AG04449 (cell line): Measurements from ENCODE around the gene SYNGR2.

Source experiments
- CTCF ChIA-PET: fragments of 350-600 bp; formaldehyde crosslinking; extraction: SDS; loops from one replicate; lab custom pipeline; 2021; ENCODE audit warnings: antibody characterized with exemption; lab: Yijun Ruan, JAX
- POLR2A ChIA-PET: fragments of 400-600, 350-600 bp; formaldehyde crosslinking; extraction: SDS; loops from one replicate; lab custom pipeline; 2020; ENCODE audit warnings: antibody characterized with exemption, inconsistent platforms; lab: Yijun Ruan, JAX
- DNase-seq: peaks from one replicate; pipeline ENCODE4 v3.0.0-alpha.2; 2010; ENCODE audit warnings: low read depth, low spot score
- H3K4me3 ChIP-seq: 2 replicates; pipeline ENCODE4 v1.5.1; 2011; ENCODE audit warnings: low read depth, mild to moderate bottlenecking, control low read depth, low read length
- CTCF ChIP-seq: IDR thresholded peaks from one replicate; pipeline ENCODE4 v1.5.1; 2011; ENCODE audit warnings: mild to moderate bottlenecking, moderate library complexity, low read length, control low read depth, inconsistent platforms; ENCODE audit not compliant: insufficient read depth; ENCODE audit errors: missing control alignments

SYNGR2 gene, protein sequence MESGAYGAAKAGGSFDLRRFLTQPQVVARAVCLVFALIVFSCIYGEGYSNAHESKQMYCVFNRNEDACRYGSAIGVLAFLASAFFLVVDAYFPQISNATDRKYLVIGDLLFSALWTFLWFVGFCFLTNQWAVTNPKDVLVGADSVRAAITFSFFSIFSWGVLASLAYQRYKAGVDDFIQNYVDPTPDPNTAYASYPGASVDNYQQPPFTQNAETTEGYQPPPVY

GRCh38 chr17:78168242-78168902 lies at the start of gene SYNGR2:
Gene SYNGR2 (plus strand): TSS chr17:78168581. CDS start chr17:78168617, 36 bp downstream.
- TF ChIP-seq CTCF: no peak
- H3K4me3 ChIP-seq: peak within 1 kb of the TSS; percentile 55
- no peak for DNase-seq
- CTCF ChIA-PET: interaction anchor here (2.0 to 10.8 kb wide), 2 partner anchors 10 to 17 kb away, joined by 13 to 119 read pairs; partner anchors contain the start of genes AFMID and TK1
- POLR2A ChIA-PET: no interaction called here

DNA sequence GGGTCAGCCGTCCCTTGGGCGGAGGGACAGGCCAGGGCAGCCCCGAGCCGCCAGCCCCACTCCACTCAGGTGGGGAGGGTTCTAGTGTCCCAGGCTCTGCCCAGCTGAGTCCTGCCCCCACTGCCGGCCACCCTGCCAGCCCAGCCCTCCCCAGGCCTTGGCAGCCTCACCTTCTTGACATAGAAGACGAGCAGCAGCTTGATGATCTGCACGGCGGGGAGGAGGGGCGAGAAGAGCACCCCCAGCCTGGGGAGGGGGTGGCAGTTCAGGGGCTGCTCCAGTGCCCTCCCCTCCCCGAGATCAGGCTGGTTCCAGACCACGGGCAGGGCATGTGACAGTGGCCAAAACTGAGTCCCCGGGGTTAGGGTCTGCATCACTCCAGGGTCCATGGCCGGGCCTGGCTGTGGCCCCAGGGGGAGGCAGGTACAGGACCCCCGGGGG lies 49.6 kb upstream of the SYNGR2 start:
- ChIA-PET CTCF (interaction anchor here (0.7 to 1.2 kb wide), 3 partner anchors 8 to 58 kb away, joined by 3 to 4 read pairs (median 3); no protein-coding TSS in a partner anchor), POLR2A (no interaction called here)
- no peak for DNase-seq
- no peak overlapping the region for H3K4me3 ChIP-seq
- TF ChIP-seq CTCF: no peak

GRCh38 chr17:78120537-78120936 lies 47.8 kb upstream of the SYNGR2 start:
- no peak overlapping the region for H3K4me3 ChIP-seq
- no peak for TF ChIP-seq CTCF
- POLR2A ChIA-PET: no interaction called here
- CTCF ChIA-PET: interaction anchor here (1.1 to 7.5 kb wide), 2 partner anchors 8 to 14 kb away, joined by 3 to 43 read pairs; no protein-coding TSS in a partner anchor
- DNase-seq: no peak

DNA sequence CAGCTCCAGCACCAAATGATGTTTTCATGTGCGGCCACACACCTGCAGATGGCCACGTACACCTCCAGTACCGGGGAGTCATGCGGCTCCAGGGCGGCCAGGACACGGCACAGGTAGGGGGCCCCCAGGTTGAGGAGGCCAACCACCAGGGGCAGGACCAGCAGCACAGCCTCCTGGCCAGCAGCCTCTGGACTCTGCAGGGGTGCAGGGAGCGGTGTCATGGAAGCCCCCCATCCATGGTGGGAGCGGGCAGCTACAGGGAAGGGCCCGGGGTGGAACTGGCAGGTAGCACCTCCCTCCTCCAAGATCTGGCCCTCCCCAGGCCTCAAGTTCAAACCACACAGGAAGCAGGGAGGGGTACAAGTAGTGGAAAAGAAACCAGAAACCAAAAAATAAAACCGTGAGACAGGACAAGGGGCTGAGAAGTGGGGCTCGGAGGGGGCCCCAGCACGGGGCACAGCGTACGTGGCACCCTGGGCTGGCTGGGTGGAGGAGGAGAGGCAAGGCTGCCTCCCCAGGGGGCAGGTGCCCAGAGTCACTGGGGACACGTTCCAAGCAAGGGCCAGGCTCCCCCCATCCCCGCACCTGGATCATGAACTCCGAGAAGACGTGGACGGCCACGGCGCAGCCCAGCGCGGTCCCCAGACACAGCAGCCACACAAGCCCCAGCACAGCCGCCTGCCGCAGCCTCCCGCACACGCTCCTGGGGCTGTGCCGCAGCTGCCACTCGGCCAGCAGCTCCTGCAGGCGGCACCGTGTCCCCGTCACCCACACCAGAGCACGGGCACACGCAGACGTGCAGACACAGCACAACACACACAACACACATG lies 47.2 kb upstream of the SYNGR2 start:
- CTCF ChIA-PET: interaction anchor here (7.5 kb wide), 1 partner anchor 8 kb away, joined by 43 read pairs; no protein-coding TSS in a partner anchor
- H3K4me3 ChIP-seq: no peak overlapping the region
- DNase-seq: no peak
- POLR2A ChIA-PET: no interaction called here
- TF ChIP-seq CTCF: no peak

- H3K4me3 ChIP-seq: no peak overlapping the region
- ChIA-PET CTCF (interaction anchor here (7.5 kb wide), 1 partner anchor 9 kb away, joined by 43 read pairs; no protein-coding TSS in a partner anchor), POLR2A (no interaction called here)
- no peak for TF ChIP-seq CTCF
- no peak for DNase-seq
Observed at GRCh38 chr17:78121801-78122215, 46.6 kb upstream of the SYNGR2 start.
